Liver (tissue), 9 donors: ENCODE results near the gene OCA2. TPM values are rescaled to one million over a fixed set of nuclear protein-coding genes. Genes with fewer than 3 reads are reported as not detected.

ENCODE experiments used
- DNase-seq: peaks from one replicate; pipeline ENCODE4 v3.0.0-alpha.2; 2017; ENCODE audit warnings: low spot score
- H3K27ac ChIP-seq, 2 donors: one replicate each; pipeline ENCODE4 v1.7.0; 2013; ENCODE audit warnings: inconsistent platforms in 2 of 2, low read length in 2 of 2, control low read depth in 1 of 2, low read depth in 1 of 2, mild to moderate bottlenecking in 1 of 2
- H3K27me3 ChIP-seq, 4 donors: one replicate each; pipeline versions ENCODE4 v1.6.1 to v1.7.0; 2013; ENCODE audit warnings: low read length in 3 of 4, inconsistent platforms in 1 of 4, mild to moderate bottlenecking in 1 of 4, moderate library complexity in 1 of 4; ENCODE audit not compliant: control insufficient read depth in 4 of 4, insufficient read depth in 4 of 4
- H3K36me3 ChIP-seq, 4 donors: one replicate each; pipeline versions ENCODE4 v1.6.1 to v1.7.0; 2013; ENCODE audit warnings: low read length in 3 of 4, mild to moderate bottlenecking in 3 of 4, low read depth in 1 of 4, moderate library complexity in 1 of 4; ENCODE audit not compliant: control insufficient read depth in 4 of 4, insufficient read depth in 3 of 4
- H3K4me1 ChIP-seq, 4 donors: one replicate each; pipeline versions ENCODE4 v1.6.1 to v1.7.0; 2013; ENCODE audit warnings: low read length in 3 of 4, mild to moderate bottlenecking in 3 of 4, moderate library complexity in 1 of 4; ENCODE audit not compliant: control insufficient read depth in 4 of 4, insufficient read depth in 4 of 4
- H3K4me3 ChIP-seq, 3 donors: one replicate each; pipeline versions ENCODE4 v1.6.1 to v1.7.0; 2013; ENCODE audit warnings: low read length in 3 of 3, control low read depth in 1 of 3, low read depth in 1 of 3, mild to moderate bottlenecking in 1 of 3
- H3K9ac ChIP-seq, 2 donors: one replicate each; pipeline ENCODE4 v1.7.0; 2013; ENCODE audit warnings: low read length in 2 of 2, mild to moderate bottlenecking in 2 of 2, moderate library complexity in 2 of 2, control low read depth in 1 of 2, low read depth in 1 of 2
- H3K9me3 ChIP-seq, 4 donors: one replicate each; pipeline versions ENCODE4 v1.6.1 to v1.7.0; 2013; ENCODE audit warnings: low read length in 3 of 4; ENCODE audit not compliant: control insufficient read depth in 4 of 4
- ATF3 ChIP-seq: IDR thresholded peaks from 2 replicates; pipeline ENCODE4 v1.6.1; 2016; ENCODE audit warnings: antibody characterized with exemption
- CTCF ChIP-seq: fragments of 150-350 bp; IDR thresholded peaks from 2 replicates; pipeline ENCODE4 v1.5.1; 2017; ENCODE audit warnings: improper control_type of control experiment, low read depth, low read length; ENCODE audit not compliant: missing input control
- EGR1 ChIP-seq, 2 donors: IDR thresholded peaks; 2 replicates each; pipeline ENCODE4 v1.6.1; 2016 to 2018; ENCODE audit warnings: antibody characterized with exemption in 2 of 2, low read depth in 2 of 2
- FOXA1 ChIP-seq: IDR thresholded peaks from 2 replicates; pipeline ENCODE4 v1.6.1; 2016; ENCODE audit warnings: antibody characterized with exemption
- FOXA2 ChIP-seq: IDR thresholded peaks from 2 replicates; pipeline ENCODE4 v1.6.1; 2016; ENCODE audit warnings: antibody characterized with exemption
- GABPA ChIP-seq, 2 donors: IDR thresholded peaks in 1 of 2; conservative IDR thresholded peaks in 1 of 2; 2 replicates each; pipeline ENCODE4 v1.6.1; 2016; ENCODE audit warnings: antibody characterized with exemption in 2 of 2, mild to moderate bottlenecking in 1 of 2, moderate library complexity in 1 of 2
- HNF4A ChIP-seq, 2 donors: conservative IDR thresholded peaks; 2 replicates each; pipeline ENCODE4 v1.6.1; 2016; ENCODE audit warnings: antibody characterized with exemption in 2 of 2, mild to moderate bottlenecking in 2 of 2
- JUND ChIP-seq, 2 donors: IDR thresholded peaks; 2 replicates each; pipeline ENCODE4 v1.6.1; 2016; ENCODE audit warnings: antibody characterized with exemption in 2 of 2
- MAX ChIP-seq: IDR thresholded peaks from 2 replicates; pipeline ENCODE4 v1.6.1; 2016; ENCODE audit warnings: antibody characterized with exemption
- NR2F2 ChIP-seq: IDR thresholded peaks from 2 replicates; pipeline ENCODE4 v1.6.1; 2016; ENCODE audit warnings: antibody characterized with exemption
- RAD21 ChIP-seq, 2 donors: IDR thresholded peaks; 2 replicates each; pipeline ENCODE4 v1.6.1; 2016; ENCODE audit warnings: antibody characterized with exemption in 2 of 2, mild to moderate bottlenecking in 2 of 2
- REST ChIP-seq: IDR thresholded peaks from 2 replicates; pipeline ENCODE4 v1.6.1; 2016; ENCODE audit warnings: antibody characterized with exemption, mild to moderate bottlenecking
- RXRA ChIP-seq, 2 donors: IDR thresholded peaks; 2 replicates each; pipeline ENCODE4 v1.6.1; 2017 to 2018; ENCODE audit warnings: antibody characterized with exemption in 2 of 2, mild to moderate bottlenecking in 1 of 2
- SP1 ChIP-seq: IDR thresholded peaks from 2 replicates; pipeline ENCODE4 v1.6.1; 2018; ENCODE audit warnings: antibody characterized with exemption, mild to moderate bottlenecking
- TAF1 ChIP-seq: conservative IDR thresholded peaks from 2 replicates; pipeline ENCODE4 v1.6.1; 2016; ENCODE audit warnings: antibody characterized with exemption, mild to moderate bottlenecking
- YY1 ChIP-seq: IDR thresholded peaks from 2 replicates; pipeline ENCODE4 v1.6.1; 2016; ENCODE audit warnings: antibody characterized with exemption, mild to moderate bottlenecking
- ZBTB33 ChIP-seq: IDR thresholded peaks from 2 replicates; pipeline ENCODE4 v1.6.1; 2016; ENCODE audit warnings: antibody characterized with exemption
- WGBS: extraction: QIAGEN DNeasy Blood & Tissue Kit; methylation state at CpG from one replicate; pipeline ENCODE4 v1.1.7; 2013; 5-methylcytosine and 5-hydroxymethylcytosine counted together
- polyA plus RNA-seq, 2 donors: library from polyadenylated mRNA; stranded (reverse) in 1 of 2; unstranded in 1 of 2; fragments of 200-250 nt in 1 of 2; fragments of >200 nt in 1 of 2; fragmentation: Nextera tagmentation in 1 of 2; extraction: Ambion mirVana in 1 of 2; gene quantifications; one replicate each; pipeline versions ENCODE4 v1.2.1 to v1.2.3, GENCODE V29; 2013 to 2015
- total RNA-seq, 2 donors: library from RNA; depleted of rRNA; stranded (reverse); fragments of >200 nt; gene quantifications; one replicate each; pipeline ENCODE4 v1.2.3, GENCODE V29; 2014
- donor health status: healthy.
- donor health status: healthy.
- donor health status: healthy.
- donor health status: healthy.
- donor health status: healthy.

The OCA2 gene
- total and polyA plus RNA-seq, 4 donors, result 0.02 to 0.56 (median 0.15) TPM

- no peak overlapping the region for H3K27ac ChIP-seq
- no peaks in the 10 kb centered on the region for H3K9me3 ChIP-seq
- no peaks in the 10 kb centered on the region for H3K27me3 ChIP-seq
- peaks cover 4 to 7% (median 4%) of the 10 kb centered on the region in 4 donors for H3K4me1 ChIP-seq
- TF ChIP-seq JUND (IDR thresholded peaks at IDR 0.05) (no peak), MAX (no peak), SP1 (no peak), FOXA2 (no peak), TAF1 (no peak), YY1 (no peak), FOXA1 (no peak), HNF4A (conservative IDR thresholded peaks at IDR 0.05) (no peak)
- H3K9ac ChIP-seq, result no peak overlapping the region
- WGBS, result 97% methylated on average over 20 of the region's 20 CpGs
- peak; percentile 17 for DNase-seq
- no peak overlapping the region for H3K4me3 ChIP-seq
- peaks cover 9 to 55% (median 34%) of the 10 kb centered on the region in 4 donors for H3K36me3 ChIP-seq
These were observed 13.1 kb upstream of the OCA2 start for GRCh38 chr15:28112101-28112760.

- H3K27me3 ChIP-seq, result no peaks in the 10 kb centered on the region
- H3K36me3 ChIP-seq, result peaks cover 4 to 51% (median 34%) of the 10 kb centered on the region in 4 donors
- no peaks in the 10 kb centered on the region for H3K9me3 ChIP-seq
- no peak for TF ChIP-seq ZBTB33
- no peak for TF ChIP-seq RAD21 (IDR thresholded peaks at IDR 0.05)
- TF ChIP-seq FOXA2, result no peak
- TF ChIP-seq CTCF, result no peak
- no peak for TF ChIP-seq REST
- no peak for TF ChIP-seq EGR1 (IDR thresholded peaks at IDR 0.05; ENCODE audit: low read depth in 2 of 2)
- no peak for TF ChIP-seq ATF3
- no peak for TF ChIP-seq JUND (IDR thresholded peaks at IDR 0.05)
- no peak for TF ChIP-seq HNF4A (conservative IDR thresholded peaks at IDR 0.05)
- TF ChIP-seq GABPA (IDR thresholded peaks at IDR 0.05 in 1 of 2, conservative IDR thresholded peaks at IDR 0.05 in 1 of 2), result no peak
- no peak for TF ChIP-seq MAX
- TF ChIP-seq RXRA (IDR thresholded peaks at IDR 0.05), result no peak
- TF ChIP-seq FOXA1, result no peak
- TF ChIP-seq NR2F2, result no peak
- no peak for TF ChIP-seq YY1
- no peak overlapping the region for H3K4me3 ChIP-seq
- H3K9ac ChIP-seq, result no peak overlapping the region
- DNase-seq, result no peak
- 96% methylated on average over 26 of the region's 26 CpGs for WGBS
- no peak overlapping the region for H3K27ac ChIP-seq
- peaks cover 10 to 14% (median 11%) of the 10 kb centered on the region in 4 donors for H3K4me1 ChIP-seq
These were observed 12.4 kb upstream of the OCA2 start for GRCh38 chr15:28111543-28111942.
